Measurements from ENCODE around the gene NDE1.

DNA sequence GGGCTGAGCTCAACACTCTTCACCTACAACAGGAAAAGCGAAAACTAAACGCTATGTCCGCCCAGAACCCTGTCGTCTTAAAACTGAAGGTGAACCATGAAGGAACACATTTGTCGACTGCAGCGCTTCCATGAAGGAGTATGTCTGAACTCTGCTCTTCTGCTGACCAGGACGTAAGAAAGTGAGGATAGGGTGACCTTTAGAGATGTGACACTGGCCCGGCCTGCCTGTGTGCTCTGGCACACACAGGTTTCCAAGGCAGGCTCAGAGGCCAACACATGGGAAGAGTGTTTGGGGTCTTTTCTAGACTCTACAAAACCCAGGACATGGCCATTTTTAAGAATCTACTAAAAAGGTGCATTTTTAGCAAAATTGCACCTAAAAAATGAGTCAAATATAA lies 28.2 kb upstream of the NDE1 start:
- TF ChIP-seq EZH2 (IDR thresholded peaks at IDR 0.05; ENCODE audit: borderline replicate concordance, low read depth, low read length, severe bottlenecking) (no peak), CTCF (IDR thresholded peaks at IDR 0.05; ENCODE audit: extremely low read depth in 1 of 2, insufficient read depth in 1 of 2, low read depth in 1 of 2, low read length in 2 of 2) (no peak), POLR2A (IDR thresholded peaks at IDR 0.05; ENCODE audit: low read depth, low read length) (no peak), MYC (IDR thresholded peaks at IDR 0.05; ENCODE audit: low read depth, low read length) (no peak), FOS (IDR thresholded peaks at IDR 0.05; ENCODE audit: borderline replicate concordance, insufficient read depth, low read length) (no peak), MAX (IDR thresholded peaks at IDR 0.05; ENCODE audit: insufficient read depth, insufficient read length) (no peak), JUN (IDR thresholded peaks at IDR 0.05; ENCODE audit: borderline replicate concordance, insufficient read depth, insufficient read length, low read depth) (no peak), POLR2AphosphoS5 (IDR thresholded peaks at IDR 0.05; ENCODE audit: insufficient read depth, low read depth, low read length) (no peak), GATA2 (IDR thresholded peaks at IDR 0.05; ENCODE audit: insufficient read depth, insufficient read length, low read depth, low read length) (no peak)

Data from endothelial cell of umbilical vein (primary cell).